Thyroid gland (tissue), 4 donors: ENCODE results near the gene OR1J4. TPM values are rescaled to one million over a fixed set of nuclear protein-coding genes. Genes with fewer than 3 reads are reported as not detected.
"Not testable (repeated sequence)": the region's sequence is repeated elsewhere in the genome, so short reads cannot be mapped to it uniquely, and the experiment has no call there.

Experiments
- DNase-seq, 2 donors: peaks; one replicate each; pipeline ENCODE4 v3.0.0-alpha.2; 2019
- H3K27ac ChIP-seq, 3 donors: fragments of 200-600 bp; sonication (generic); 1 replicate in 2 of 3; 2 replicates in 1 of 3; pipeline ENCODE4 v1.5.1; 2016 to 2019; ENCODE audit warnings: mild to moderate bottlenecking in 1 of 3, moderate library complexity in 1 of 3
- H3K27me3 ChIP-seq: fragments of 200-600 bp; sonication (generic); one replicate; pipeline ENCODE4 v1.5.1; 2019
- H3K36me3 ChIP-seq, 2 donors: fragments of 200-600 bp; sonication (generic); one replicate each; pipeline ENCODE4 v1.5.1; 2016 to 2019
- H3K4me1 ChIP-seq, 2 donors: fragments of 200-600 bp; sonication (generic); one replicate each; pipeline ENCODE4 v1.5.1; 2017 to 2019
- H3K4me3 ChIP-seq, 3 donors: fragments of 200-600 bp; sonication (generic); replicated peaks in 1 of 3; 1 replicate in 2 of 3; 2 replicates in 1 of 3; pipeline ENCODE4 v1.5.1; 2016; ENCODE audit warnings: mild to moderate bottlenecking in 1 of 3
- H3K9me3 ChIP-seq: fragments of 200-600 bp; sonication (generic); one replicate; pipeline ENCODE4 v1.5.1; 2017
- CTCF ChIP-seq, 6 experiments: fragments of 200-600 bp in 3 of 6; fragments of 450-650 bp in 3 of 6; sonication (generic) in 3 of 6; IDR thresholded peaks; one replicate each; pipeline ENCODE4 v1.5.1; 2016 to 2019; ENCODE audit warnings: antibody characterized with exemption in 6 of 6, mild to moderate bottlenecking in 2 of 6, inconsistent platforms in 1 of 6, moderate library complexity in 1 of 6
- POLR2A ChIP-seq, 2 donors: fragments of 450-650 bp; IDR thresholded peaks; one replicate each; pipeline ENCODE4 v1.6.1; 2017; ENCODE audit warnings: antibody characterized with exemption in 2 of 2, mild to moderate bottlenecking in 2 of 2, moderate library complexity in 1 of 2
- WGBS, 2 donors: methylation state at CpG; one replicate each; pipeline ENCODE4 v1.1.5; 2017; 5-methylcytosine and 5-hydroxymethylcytosine counted together
- intact Hi-C: fragments of 100-400 bp; cut with DNase I; formaldehyde crosslinking; loops from one replicate; pipeline ENCODE4 v1.15.1; 2023
- total RNA-seq, 4 donors: library from RNA; depleted of rRNA; stranded (reverse); fragments of >200 nt; gene quantifications; one replicate each; pipeline ENCODE4 v1.2.3, GENCODE V29; 2016

Gene OR1J4
- total RNA-seq, 4 donors from 2014 or later: not detected

GRCh38 chr9:122526602-122527001 is 7.7 kb downstream of the OR1J4 start:
- DNase-seq: no peak
- Histone ChIP-seq H3K4me3 (no peak overlapping the region), H3K4me1 (no peaks in the 10 kb centered on the region), H3K27ac (no peak overlapping the region), H3K9me3 (no peaks in the 10 kb centered on the region), H3K27me3 (no peaks in the 10 kb centered on the region), H3K36me3 (no peaks in the 10 kb centered on the region)
- 83 to 84% methylated on average over 10 of the region's 10 CpGs for WGBS, 2 donors
- intact Hi-C loops: no loop called here
- TF ChIP-seq CTCF (IDR thresholded peaks at IDR 0.05): no peak
- no peak for TF ChIP-seq POLR2A (IDR thresholded peaks at IDR 0.05)

GRCh38 chr9:122527193-122527592 is 8.3 kb downstream of the OR1J4 start, which contains the start of gene OR1N1:
Gene OR1N1 (minus strand): TSS chr9:122527293. CDS start chr9:122527293, 0 bp downstream.
- no peak for TF ChIP-seq CTCF (IDR thresholded peaks at IDR 0.05)
- WGBS, 2 donors: 90 to 91% methylated on average over 3 of the region's 3 CpGs
- Histone ChIP-seq H3K27ac (no peak within 1 kb of the TSS), H3K9me3 (no peaks in the 10 kb centered on the region), H3K36me3 (no peaks in the 10 kb centered on the region), H3K4me1 (no peaks in the 10 kb centered on the region), H3K27me3 (no peaks in the 10 kb centered on the region), H3K4me3 (no peak within 1 kb of the TSS)
- intact Hi-C loops: no loop called here
- DNase-seq: no peak

GRCh38 chr9:122531157-122531556 is 12.2 kb downstream of the OR1J4 start:
- DNase-seq, H3K9me3 ChIP-seq, H3K36me3 ChIP-seq, H3K27me3 ChIP-seq, H3K4me1 ChIP-seq, intact Hi-C loops, H3K4me3 ChIP-seq, H3K27ac ChIP-seq: not testable (repeated sequence)
- 70 to 75% methylated on average over 4 of the region's 4 CpGs for WGBS, 2 donors

GRCh38 chr9:122536134-122536533 is 17.2 kb downstream of the OR1J4 start:
- no peak overlapping the region for H3K27ac ChIP-seq
- intact Hi-C loops: no loop called here
- H3K9me3 ChIP-seq: no peaks in the 10 kb centered on the region
- TF ChIP-seq CTCF (IDR thresholded peaks at IDR 0.05) (no peak), POLR2A (IDR thresholded peaks at IDR 0.05) (no peak)
- 96 to 100% methylated on average over 1 of the region's 1 CpG for WGBS, 2 donors
- H3K27me3 ChIP-seq: no peaks in the 10 kb centered on the region
- DNase-seq: no peak
- no peaks in the 10 kb centered on the region for H3K4me1 ChIP-seq
- no peak overlapping the region for H3K4me3 ChIP-seq
- no peaks in the 10 kb centered on the region for H3K36me3 ChIP-seq

GRCh38 chr9:122537066-122537465 is 18.1 kb downstream of the OR1J4 start:
- WGBS, 2 donors: 68 to 71% methylated on average over 7 of the region's 7 CpGs
- intact Hi-C loops, H3K4me1 ChIP-seq, H3K36me3 ChIP-seq, DNase-seq, H3K27ac ChIP-seq, H3K4me3 ChIP-seq, H3K9me3 ChIP-seq, H3K27me3 ChIP-seq: not testable (repeated sequence)

- H3K4me3 ChIP-seq: no peak overlapping the region
- intact Hi-C loops: no loop called here
Measured at GRCh38 chr9:122538757-122539156, 19.8 kb downstream of the OR1J4 start.

More at GRCh38 chr9:122538757-122539156, 19.8 kb downstream of the OR1J4 start:
- DNase-seq: no peak
- Histone ChIP-seq H3K27me3 (no peaks in the 10 kb centered on the region), H3K27ac (no peak overlapping the region), H3K9me3 (no peaks in the 10 kb centered on the region), H3K36me3 (no peaks in the 10 kb centered on the region), H3K4me1 (no peaks in the 10 kb centered on the region)
- WGBS, 2 donors: 70 to 77% methylated on average over 2 of the region's 2 CpGs
- TF ChIP-seq CTCF (IDR thresholded peaks at IDR 0.05): no peak
- TF ChIP-seq POLR2A (IDR thresholded peaks at IDR 0.05): no peak
